ES-I3 (cell line): ENCODE results near the gene COL6A3.

Experiments
- H3K36me3 ChIP-seq: 2 replicates; pipeline ENCODE4 v1.6.1; 2013; ENCODE audit warnings: mild to moderate bottlenecking, low read length, control low read depth, moderate library complexity; ENCODE audit not compliant: insufficient read depth
- H3K4me1 ChIP-seq: 2 replicates; pipeline ENCODE4 v1.6.1; 2013; ENCODE audit warnings: mild to moderate bottlenecking, control low read depth, low read length; ENCODE audit not compliant: insufficient read depth
- H3K9ac ChIP-seq: 2 replicates; pipeline ENCODE4 v1.6.1; 2013; ENCODE audit warnings: low read depth, mild to moderate bottlenecking, low read length, moderate library complexity
- H3K9me3 ChIP-seq: 2 replicates; pipeline ENCODE4 v1.6.1; 2013; ENCODE audit warnings: mild to moderate bottlenecking, low read length, moderate library complexity; ENCODE audit not compliant: control insufficient read depth, insufficient read depth

The COL6A3 gene

GRCh38 chr2:237392186-237392585, 21.8 kb downstream of the COL6A3 start:
- Histone ChIP-seq H3K4me1 (no peaks in the 10 kb centered on the region), H3K9ac (no peak overlapping the region), H3K36me3 (no peaks in the 10 kb centered on the region), H3K9me3 (no peaks in the 10 kb centered on the region)

GRCh38 chr2:237391140-237391539, 22.8 kb downstream of the COL6A3 start:
- no peaks in the 10 kb centered on the region for H3K4me1 ChIP-seq
- no peak overlapping the region for H3K9ac ChIP-seq
- H3K36me3 ChIP-seq: no peaks in the 10 kb centered on the region
- no peaks in the 10 kb centered on the region for H3K9me3 ChIP-seq

GRCh38 chr2:237390235-237390634, 23.7 kb downstream of the COL6A3 start:
- Histone ChIP-seq H3K9ac (no peak overlapping the region), H3K36me3 (no peaks in the 10 kb centered on the region), H3K4me1 (no peaks in the 10 kb centered on the region)

GRCh38 chr2:237389831-237390230, 24.1 kb downstream of the COL6A3 start:
- H3K36me3 ChIP-seq: no peaks in the 10 kb centered on the region
- no peak overlapping the region for H3K9ac ChIP-seq
- H3K9me3 ChIP-seq: no peaks in the 10 kb centered on the region
- H3K4me1 ChIP-seq: no peaks in the 10 kb centered on the region

More at GRCh38 chr2:237390235-237390634, 23.7 kb downstream of the COL6A3 start:
- H3K9me3 ChIP-seq: no peaks in the 10 kb centered on the region

- H3K9me3 ChIP-seq: no peaks in the 10 kb centered on the region
- no peaks in the 10 kb centered on the region for H3K4me1 ChIP-seq
- no peak overlapping the region for H3K9ac ChIP-seq
- no peaks in the 10 kb centered on the region for H3K36me3 ChIP-seq
Measured at GRCh38 chr2:237388036-237388435, 25.9 kb downstream of the COL6A3 start.

GRCh38 chr2:237384672-237385020, 29.3 kb downstream of the COL6A3 start:
- Histone ChIP-seq H3K9ac (no peak overlapping the region), H3K36me3 (no peaks in the 10 kb centered on the region), H3K4me1 (no peaks in the 10 kb centered on the region), H3K9me3 (no peaks in the 10 kb centered on the region; the same call in 1 of the 2 replicates)

GRCh38 chr2:237383991-237384671, 29.8 kb downstream of the COL6A3 start:
- H3K36me3 ChIP-seq: no peaks in the 10 kb centered on the region
- no peaks in the 10 kb centered on the region for H3K4me1 ChIP-seq
- no peak overlapping the region for H3K9ac ChIP-seq
- H3K9me3 ChIP-seq: no peaks in the 10 kb centered on the region; the same call in 1 of the 2 replicates

- Histone ChIP-seq H3K9ac (no peak overlapping the region), H3K36me3 (no peaks in the 10 kb centered on the region)
Measured at GRCh38 chr2:237380768-237381167, 33.2 kb downstream of the COL6A3 start.

GRCh38 chr2:237379636-237380035, 34.3 kb downstream of the COL6A3 start:
- Histone ChIP-seq H3K9me3 (no peaks in the 10 kb centered on the region; the same call in 1 of the 2 replicates), H3K36me3 (no peaks in the 10 kb centered on the region), H3K9ac (no peak overlapping the region), H3K4me1 (no peaks in the 10 kb centered on the region)

More at GRCh38 chr2:237380768-237381167, 33.2 kb downstream of the COL6A3 start:
- Histone ChIP-seq H3K4me1 (no peaks in the 10 kb centered on the region), H3K9me3 (no peaks in the 10 kb centered on the region; the same call in 1 of the 2 replicates)

GRCh38 chr2:237378650-237379049, 35.3 kb downstream of the COL6A3 start:
- no peaks in the 10 kb centered on the region; the same call in 1 of the 2 replicates for H3K9me3 ChIP-seq
- no peak overlapping the region for H3K9ac ChIP-seq
- no peaks in the 10 kb centered on the region for H3K36me3 ChIP-seq

GRCh38 chr2:237374284-237375060, 39.5 kb downstream of the COL6A3 start:
- Histone ChIP-seq H3K36me3 (no peaks in the 10 kb centered on the region; the same call in 1 of the 2 replicates), H3K9me3 (no peaks in the 10 kb centered on the region; the same call in 1 of the 2 replicates), H3K9ac (no peak overlapping the region), H3K4me1 (no peaks in the 10 kb centered on the region)

More at GRCh38 chr2:237378650-237379049, 35.3 kb downstream of the COL6A3 start:
- no peaks in the 10 kb centered on the region for H3K4me1 ChIP-seq

GRCh38 chr2:237371856-237372255, 42.1 kb downstream of the COL6A3 start:
- no peak overlapping the region for H3K9ac ChIP-seq
- H3K36me3 ChIP-seq: no peaks in the 10 kb centered on the region; the same call in 1 of the 2 replicates
- no peaks in the 10 kb centered on the region for H3K4me1 ChIP-seq
- H3K9me3 ChIP-seq: no peaks in the 10 kb centered on the region

GRCh38 chr2:237365671-237366070, 48.3 kb downstream of the COL6A3 start:
- no peaks in the 10 kb centered on the region for H3K9me3 ChIP-seq
- no peaks in the 10 kb centered on the region for H3K4me1 ChIP-seq
- H3K36me3 ChIP-seq: no peaks in the 10 kb centered on the region; the same call in 1 of the 2 replicates
- no peak overlapping the region for H3K9ac ChIP-seq

GRCh38 chr2:237364655-237365054, 49.3 kb downstream of the COL6A3 start:
- Histone ChIP-seq H3K36me3 (no peaks in the 10 kb centered on the region), H3K4me1 (peaks cover under 1% of the 10 kb centered on the region; the same call in 1 of the 2 replicates), H3K9me3 (no peaks in the 10 kb centered on the region), H3K9ac (no peak overlapping the region)
